CD14-positive monocyte (primary cell): Measurements from ENCODE around the gene CACNA2D1. TPM values are rescaled to one million over a fixed set of nuclear protein-coding genes. Genes with fewer than 3 reads are reported as not detected.

Source experiments
- DNase-seq, 3 donors: peaks; one replicate each; pipeline ENCODE4 v3.0.0-alpha.2; 2011 to 2022
- H2AFZ ChIP-seq: 2 replicates; pipeline ENCODE4 v1.6.0; 2012; ENCODE audit warnings: mild to moderate bottlenecking, low read depth, low read length, inconsistent platforms; ENCODE audit not compliant: insufficient read depth, poor library complexity, severe bottlenecking
- H3K27ac ChIP-seq, 2 donors: 1 replicate in 1 of 2; 2 replicates in 1 of 2; pipeline ENCODE4 v1.5.1; 2012 to 2013; ENCODE audit warnings: low read length in 2 of 2, control low read depth in 1 of 2, inconsistent platforms in 1 of 2, low read depth in 1 of 2, mild to moderate bottlenecking in 1 of 2
- H3K27me3 ChIP-seq, 2 donors: one replicate each; pipeline versions ENCODE4 v1.6.0 to v1.6.1; 2011 to 2013; ENCODE audit warnings: low read length in 2 of 2; ENCODE audit not compliant: control insufficient read depth in 2 of 2, insufficient read depth in 2 of 2
- H3K36me3 ChIP-seq, 2 donors: replicated peaks in 1 of 2; 1 replicate in 1 of 2; 2 replicates in 1 of 2; pipeline versions ENCODE4 v1.5.1 to v1.6.1; 2012 to 2013; ENCODE audit warnings: low read length in 2 of 2, control low read depth in 1 of 2, inconsistent platforms in 1 of 2, mild to moderate bottlenecking in 1 of 2; ENCODE audit not compliant: insufficient read depth in 2 of 2, control insufficient read depth in 1 of 2
- H3K4me1 ChIP-seq, 2 donors: 1 replicate in 1 of 2; 2 replicates in 1 of 2; pipeline versions ENCODE4 v1.5.1 to v1.6.1; 2012 to 2013; ENCODE audit warnings: low read length in 2 of 2, control low read depth in 1 of 2, inconsistent platforms in 1 of 2, mild to moderate bottlenecking in 1 of 2, moderate library complexity in 1 of 2; ENCODE audit not compliant: insufficient read depth in 2 of 2, control insufficient read depth in 1 of 2
- H3K4me2 ChIP-seq: replicated peaks from 2 replicates; pipeline ENCODE3; 2012; ENCODE audit warnings: low read length, moderate library complexity, mild to moderate bottlenecking; ENCODE audit not compliant: poor library complexity, severe bottlenecking; ENCODE audit errors: extremely low read depth
- H3K4me3 ChIP-seq, 3 experiments: fragments of 200-600 bp in 1 of 3; sonication (generic) in 1 of 3; replicated peaks in 1 of 3; 1 replicate in 2 of 3; 2 replicates in 1 of 3; pipeline ENCODE4 v1.5.1; 2011 to 2013; ENCODE audit warnings: low read length in 3 of 3, mild to moderate bottlenecking in 3 of 3, control low read depth in 2 of 3, low read depth in 2 of 3, inconsistent platforms in 1 of 3, moderate library complexity in 1 of 3
- H3K79me2 ChIP-seq: 2 replicates; pipeline ENCODE4 v1.6.0; 2012; ENCODE audit warnings: mild to moderate bottlenecking, control low read depth, inconsistent platforms, low read length, moderate library complexity; ENCODE audit not compliant: insufficient read depth
- H3K9ac ChIP-seq: 2 replicates; pipeline ENCODE4 v1.6.0; 2017; ENCODE audit warnings: low read length, mild to moderate bottlenecking; ENCODE audit not compliant: insufficient read depth, poor library complexity, severe bottlenecking
- H3K9me3 ChIP-seq, 2 donors: replicated peaks in 1 of 2; 1 replicate in 1 of 2; 2 replicates in 1 of 2; pipeline versions ENCODE4 v1.5.1 to v1.6.1; 2012 to 2013; ENCODE audit warnings: low read length in 2 of 2, control low read depth in 1 of 2; ENCODE audit not compliant: control insufficient read depth in 1 of 2, insufficient read depth in 1 of 2
- H4K20me1 ChIP-seq: 2 replicates; pipeline ENCODE4 v1.6.0; 2012; ENCODE audit warnings: mild to moderate bottlenecking, low read length, control low read depth, moderate library complexity; ENCODE audit not compliant: insufficient read depth
- H3K27ac Mint-ChIP-seq, 7 donors: one replicate each; pipeline ENCODE4 v1.8.0; 2020; ENCODE audit warnings: mild to moderate bottlenecking in 7 of 7, mixed read lengths in 7 of 7, moderate library complexity in 6 of 7, inconsistent platforms in 2 of 7
- H3K27me3 Mint-ChIP-seq, 3 donors: one replicate each; pipeline ENCODE4 v1.8.0; 2021 to 2022; ENCODE audit warnings: low read depth in 3 of 3, mild to moderate bottlenecking in 3 of 3, mixed read lengths in 3 of 3, moderate library complexity in 3 of 3, inconsistent platforms in 1 of 3
- H3K36me3 Mint-ChIP-seq, 2 donors: one replicate each; pipeline ENCODE4 v1.8.0; 2020; ENCODE audit warnings: mixed read lengths in 2 of 2, inconsistent platforms in 1 of 2, mild to moderate bottlenecking in 1 of 2
- H3K4me1 Mint-ChIP-seq: one replicate; pipeline ENCODE4 v1.8.0; 2020; ENCODE audit warnings: mild to moderate bottlenecking, mixed read lengths
- H3K4me3 Mint-ChIP-seq, 2 donors: one replicate each; pipeline ENCODE4 v1.8.0; 2020; ENCODE audit warnings: mild to moderate bottlenecking in 2 of 2, mixed read lengths in 2 of 2, moderate library complexity in 1 of 2
- H3K9me3 Mint-ChIP-seq, 7 donors: one replicate each; pipeline ENCODE4 v1.8.0; 2020 to 2022; ENCODE audit warnings: mixed read lengths in 7 of 7, mild to moderate bottlenecking in 6 of 7, moderate library complexity in 6 of 7, inconsistent platforms in 2 of 7
- CTCF ChIP-seq: fragments of 200-600 bp; IDR thresholded peaks from one replicate; pipeline ENCODE4 v1.8.0; 2022; ENCODE audit warnings: antibody characterized with exemption, mild to moderate bottlenecking
- WGBS: methylation state at CpG from one replicate; pipeline ENCODE4 v1.1.5; 2013; ENCODE audit warnings: missing lambda C conversion rate; ENCODE audit not compliant: insufficient coverage; 5-methylcytosine and 5-hydroxymethylcytosine counted together
- intact Hi-C, 2 donors: fragments of 100-400 bp; cut with micrococcal nuclease; formaldehyde crosslinking; loops; one replicate each; pipeline versions ENCODE4 v1.15.0 to v1.15.1; 2023
- polyA plus RNA-seq, 3 donors: library from polyadenylated mRNA; depleted of rRNA in 1 of 3; unstranded in 2 of 3; stranded (reverse) in 1 of 3; fragments of 300-500 nt in 2 of 3; fragments of >200 nt in 1 of 3; fragmentation: Illumina TruSeq in 2 of 3; gene quantifications; 1 replicate in 2 of 3; 2 replicates in 1 of 3; pipeline ENCODE4 v1.2.3, GENCODE V29; 2012 to 2021

Gene CACNA2D1
- polyA plus RNA-seq, 3 donors: 0.02 TPM; not detected in 2

GRCh38 chr7:82162289-82162688, 281.3 kb downstream of the CACNA2D1 start:
- H3K27me3 Mint-ChIP-seq: peaks cover 0 to 4% (median 2%) of the 10 kb centered on the region in 3 donors
- H2AFZ ChIP-seq: no peak overlapping the region
- intact Hi-C loops: no loop called here
- no peak overlapping the region for H3K27ac Mint-ChIP-seq
- H3K27ac ChIP-seq: no peak overlapping the region
- 100% methylated on average over 1 of the region's 2 CpGs for WGBS
- no peak overlapping the region for H3K9ac ChIP-seq
- H3K4me2 ChIP-seq: no peak overlapping the region
- no peaks in the 10 kb centered on the region for H3K4me1 Mint-ChIP-seq
- no peaks in the 10 kb centered on the region for H3K4me1 ChIP-seq
- H3K36me3 Mint-ChIP-seq: no peaks in the 10 kb centered on the region
- H3K4me3 Mint-ChIP-seq: no peak overlapping the region
- no peak overlapping the region for H3K4me3 ChIP-seq
- H3K27me3 ChIP-seq: no peaks in the 10 kb centered on the region
- TF ChIP-seq CTCF: no peak
- no peaks in the 10 kb centered on the region for H3K9me3 ChIP-seq
- H3K9me3 Mint-ChIP-seq: no peaks in the 10 kb centered on the region
- DNase-seq: no peak
- no peaks in the 10 kb centered on the region for H4K20me1 ChIP-seq
- H3K79me2 ChIP-seq: no peaks in the 10 kb centered on the region
- no peaks in the 10 kb centered on the region for H3K36me3 ChIP-seq

GRCh38 chr7:82158327-82158726, 285.2 kb downstream of the CACNA2D1 start:
- intact Hi-C loops: no loop called here
- no peak overlapping the region for H3K27ac Mint-ChIP-seq
- no peak for TF ChIP-seq CTCF

More at GRCh38 chr7:82158327-82158726, 285.2 kb downstream of the CACNA2D1 start:
- Histone ChIP-seq H3K4me1 (no peaks in the 10 kb centered on the region), H3K9me3 (no peaks in the 10 kb centered on the region), H3K27me3 (no peaks in the 10 kb centered on the region), H3K4me2 (no peak overlapping the region), H3K4me3 (no peak overlapping the region), H3K27ac (no peak overlapping the region), H4K20me1 (no peaks in the 10 kb centered on the region), H2AFZ (no peak overlapping the region), H3K9ac (no peak overlapping the region), H3K36me3 (no peaks in the 10 kb centered on the region), H3K79me2 (no peaks in the 10 kb centered on the region)
- Mint-ChIP-seq H3K36me3 (no peaks in the 10 kb centered on the region), H3K9me3 (no peaks in the 10 kb centered on the region), H3K27me3 (peaks cover 0 to 2% (median 2%) of the 10 kb centered on the region in 3 donors), H3K4me1 (no peaks in the 10 kb centered on the region), H3K4me3 (no peak overlapping the region)
- DNase-seq: no peak
